Heart left ventricle (tissue), 16 donors: Measurements from ENCODE around the gene JAKMIP1. TPM values are rescaled to one million over a fixed set of nuclear protein-coding genes. Genes with fewer than 3 reads are reported as not detected.

Experiments
- ATAC-seq, 4 donors: fragments of 200-7000 bp; cut with Tn5 transposase; one replicate each; pipeline ENCODE4 v1.9.1; 2020 to 2022; ENCODE audit warnings: moderate library complexity in 4 of 4, mild to moderate bottlenecking in 3 of 4, moderate number of reproducible peaks in 1 of 4
- DNase-seq, 5 donors: peaks; one replicate each; pipeline ENCODE4 v3.0.0-alpha.2; 2020
- H3K27ac ChIP-seq, 12 donors: fragments of 200-600 bp; sonication (generic) in 4 of 12; one replicate each; pipeline versions ENCODE4 v1.5.0 to v1.8.0; 2016 to 2022; ENCODE audit warnings: mild to moderate bottlenecking in 2 of 12
- H3K27me3 ChIP-seq, 9 donors: fragments of 200-600 bp; sonication (generic) in 2 of 9; one replicate each; pipeline versions ENCODE4 v1.5.1 to v1.8.0; 2016 to 2022; ENCODE audit warnings: mild to moderate bottlenecking in 3 of 9
- H3K36me3 ChIP-seq, 9 donors: fragments of 200-600 bp; sonication (generic) in 2 of 9; one replicate each; pipeline versions ENCODE4 v1.5.0 to v1.8.0; 2018 to 2022; ENCODE audit warnings: mild to moderate bottlenecking in 2 of 9
- H3K4me1 ChIP-seq, 12 donors: fragments of 200-600 bp; sonication (generic) in 4 of 12; one replicate each; pipeline versions ENCODE4 v1.5.0 to v1.8.0; 2016 to 2022; ENCODE audit warnings: mild to moderate bottlenecking in 3 of 12
- H3K4me3 ChIP-seq, 12 donors: fragments of 200-600 bp; sonication (generic) in 4 of 12; one replicate each; pipeline versions ENCODE4 v1.5.0 to v1.8.0; 2017 to 2022; ENCODE audit warnings: mild to moderate bottlenecking in 9 of 12, moderate library complexity in 4 of 12
- H3K9me3 ChIP-seq, 12 donors: fragments of 200-600 bp; sonication (generic) in 4 of 12; one replicate each; pipeline versions ENCODE4 v1.5.0 to v1.8.0; 2016 to 2022; ENCODE audit warnings: mild to moderate bottlenecking in 1 of 12
- POLR2A ChIP-seq, 2 donors: fragments of 450-650 bp; IDR thresholded peaks; one replicate each; pipeline ENCODE4 v1.6.1; 2017; ENCODE audit warnings: antibody characterized with exemption in 2 of 2, mild to moderate bottlenecking in 2 of 2, moderate library complexity in 2 of 2
- WGBS, 4 donors: extraction: QIAGEN DNeasy Blood & Tissue Kit in 2 of 4; methylation state at CpG; one replicate each; pipeline versions ENCODE4 v1.1.5 to v1.1.7; 2013 to 2018; 5-methylcytosine and 5-hydroxymethylcytosine counted together
- intact Hi-C, 10 donors: fragments of 100-400 bp; cut with DNase I; formaldehyde crosslinking; loops; one replicate each; pipeline versions ENCODE4 v1.11.1 to v1.14.2; 2022
- polyA plus RNA-seq, 2 donors: library from polyadenylated mRNA; stranded (reverse); fragments of 200-250 nt; gene quantifications; one replicate each; pipeline ENCODE4 v1.2.3, GENCODE V29; 2013
- total RNA-seq, 9 donors: library from RNA; depleted of rRNA in 2 of 9; stranded (reverse); fragments of >200 nt in 2 of 9; fragmentation: NEBNext Ultra II Directional in 3 of 9; extraction: Animal tissue kit (Norgen Biotek cat#: 25700) in 3 of 9; gene quantifications; one replicate each; pipeline versions ENCODE4 v1.1.0 to v1.2.4, GENCODE V29; 2016 to 2023
- TF ChIP-seq, protein P1 (sequence below), 12 donors: fragments of 200-600 bp; sonication (generic) in 4 of 12; IDR thresholded peaks; one replicate each; pipeline versions ENCODE4 v1.5.0 to v1.8.0; 2018 to 2022; ENCODE audit warnings: antibody characterized with exemption in 12 of 12, mild to moderate bottlenecking in 5 of 12
- donor health status: ischemic (EF 13 %, LVEDD 7.1; RV severe dilation, severe dysfunction).
- donor health status: healthy with polysubstance abuse.
- donor health status: DM: no; HTN: yes; CAD: no.
- donor health status: DM: no; HTN: no; CAD: no.
- donor health status: ischemic (EF 25% LVEDD 6.9; RV normal size, moderate dysfunction).
- donor health status: ischemic (EF 25% LVEDD 5.7; RV mildly dilated, moderate dysfunction).
- donor health status: healthy.
- donor health status: DM: yes; HTN: yes; CAD: no.
- donor health status: ischemic (EF 35%, LVEDD 5.7; RV mildly dilated, moderate dysfunction).
- donor health status: nonischemic (EF 11% LVEDD 7.7; RV severe dilation, severe dysfunction).
- donor health status: DM: yes; HTN: yes; CAD: no.
- donor health status: PGD.
- donor health status: ischemic (EF 29% LVEDD 5.4; RV normal size, mild dysfunction).
- donor health status: nonischemic (EF 23%, LVEDD 6.1; RV moderate dilation, normal function).

The JAKMIP1 gene
- total and polyA plus RNA-seq, 11 donors, result 0.01 to 0.99 (median 0.23) TPM; not detected in 6

DNA sequence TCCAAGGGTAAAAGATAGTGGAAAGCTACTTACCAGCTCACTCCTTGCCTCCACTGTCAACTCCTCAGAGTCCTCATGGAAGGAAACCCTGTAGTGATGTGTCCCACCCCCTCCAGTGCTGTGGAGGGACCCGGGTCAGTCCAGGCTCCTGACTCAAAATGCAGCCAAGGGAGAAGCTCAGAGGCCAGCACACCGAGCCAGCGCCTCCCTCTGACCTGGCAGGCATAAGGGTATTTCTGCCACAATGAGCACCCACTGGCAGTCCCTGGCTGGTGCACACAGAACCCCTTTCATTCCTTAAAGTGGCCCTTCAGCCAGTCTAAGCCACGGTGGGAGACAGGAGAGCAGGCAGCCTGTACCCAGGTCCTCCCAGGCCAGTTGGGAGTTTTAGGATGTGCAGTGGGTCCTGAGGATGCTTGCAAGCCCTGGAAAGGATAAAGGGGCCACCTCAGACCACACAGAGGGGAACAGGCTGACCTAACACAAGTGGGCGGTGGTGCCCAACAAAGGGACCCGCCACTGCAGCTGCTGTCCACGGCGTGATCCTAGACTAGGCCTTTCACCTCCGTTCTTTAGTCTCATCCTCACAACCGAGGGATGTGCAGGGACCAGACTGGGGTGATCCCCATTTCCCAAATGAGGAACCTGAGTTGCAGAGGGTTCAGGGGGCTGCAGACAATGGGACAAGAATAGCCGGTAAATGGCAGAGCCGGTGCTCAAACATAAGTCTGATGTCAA lies 5.7 kb downstream of the JAKMIP1 start:
- intact Hi-C loops, result no loop called here
- no peak overlapping the region for H3K27ac ChIP-seq
- no peak overlapping the region for H3K4me3 ChIP-seq
- 80 to 87% (median 83%) methylated on average over 9 to 12 of the region's 12 CpGs for WGBS, 4 donors
- DNase-seq, result no peak
- no peaks in the 10 kb centered on the region for H3K9me3 ChIP-seq
- H3K36me3 ChIP-seq, result no peaks in the 10 kb centered on the region
- H3K4me1 ChIP-seq, result peaks cover 0 to 11% (median 6%) of the 10 kb centered on the region in 12 donors
- TF ChIP-seq, protein P1, sequence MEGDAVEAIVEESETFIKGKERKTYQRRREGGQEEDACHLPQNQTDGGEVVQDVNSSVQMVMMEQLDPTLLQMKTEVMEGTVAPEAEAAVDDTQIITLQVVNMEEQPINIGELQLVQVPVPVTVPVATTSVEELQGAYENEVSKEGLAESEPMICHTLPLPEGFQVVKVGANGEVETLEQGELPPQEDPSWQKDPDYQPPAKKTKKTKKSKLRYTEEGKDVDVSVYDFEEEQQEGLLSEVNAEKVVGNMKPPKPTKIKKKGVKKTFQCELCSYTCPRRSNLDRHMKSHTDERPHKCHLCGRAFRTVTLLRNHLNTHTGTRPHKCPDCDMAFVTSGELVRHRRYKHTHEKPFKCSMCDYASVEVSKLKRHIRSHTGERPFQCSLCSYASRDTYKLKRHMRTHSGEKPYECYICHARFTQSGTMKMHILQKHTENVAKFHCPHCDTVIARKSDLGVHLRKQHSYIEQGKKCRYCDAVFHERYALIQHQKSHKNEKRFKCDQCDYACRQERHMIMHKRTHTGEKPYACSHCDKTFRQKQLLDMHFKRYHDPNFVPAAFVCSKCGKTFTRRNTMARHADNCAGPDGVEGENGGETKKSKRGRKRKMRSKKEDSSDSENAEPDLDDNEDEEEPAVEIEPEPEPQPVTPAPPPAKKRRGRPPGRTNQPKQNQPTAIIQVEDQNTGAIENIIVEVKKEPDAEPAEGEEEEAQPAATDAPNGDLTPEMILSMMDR (IDR thresholded peaks at IDR 0.05), result no peak
- peaks cover 25 to 86% (median 46%) of the 10 kb centered on the region in 9 donors for H3K27me3 ChIP-seq
- no peak for ATAC-seq

DNA sequence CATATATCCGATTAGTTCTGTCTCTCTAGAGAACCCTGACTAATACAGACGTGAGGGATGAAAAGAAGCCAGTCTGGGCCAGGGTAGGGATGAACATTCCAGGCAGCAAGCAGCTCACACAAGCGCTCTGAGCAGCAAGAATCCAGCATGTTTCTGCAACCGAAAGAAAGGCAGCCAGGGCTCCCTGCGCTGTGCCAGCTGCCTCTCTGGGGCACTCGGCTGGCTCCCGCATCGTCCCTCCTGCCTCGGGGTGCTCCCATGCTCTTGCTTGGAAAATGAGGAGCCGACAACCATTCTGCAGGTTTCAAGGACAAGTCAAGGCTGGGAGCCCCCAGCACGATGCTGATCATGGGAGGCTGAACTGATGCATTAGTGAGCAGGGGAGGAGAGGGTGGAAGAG lies 7.0 kb downstream of the JAKMIP1 start:
- ATAC-seq (no peak), DNase-seq (no peak)
- TF ChIP-seq, protein P1 (IDR thresholded peaks at IDR 0.05), result no peak
- TF ChIP-seq POLR2A (IDR thresholded peaks at IDR 0.05), result no peak
- Histone ChIP-seq H3K9me3 (no peaks in the 10 kb centered on the region), H3K27ac (no peak overlapping the region), H3K4me3 (no peak overlapping the region), H3K36me3 (no peaks in the 10 kb centered on the region), H3K4me1 (no peaks in the 10 kb centered on the region), H3K27me3 (peaks cover 15 to 79% (median 38%) of the 10 kb centered on the region in 9 donors)
- WGBS, 4 donors, result 77 to 83% (median 79%) methylated on average over 11 of the region's 11 CpGs
- intact Hi-C loops, result no loop called here

DNA sequence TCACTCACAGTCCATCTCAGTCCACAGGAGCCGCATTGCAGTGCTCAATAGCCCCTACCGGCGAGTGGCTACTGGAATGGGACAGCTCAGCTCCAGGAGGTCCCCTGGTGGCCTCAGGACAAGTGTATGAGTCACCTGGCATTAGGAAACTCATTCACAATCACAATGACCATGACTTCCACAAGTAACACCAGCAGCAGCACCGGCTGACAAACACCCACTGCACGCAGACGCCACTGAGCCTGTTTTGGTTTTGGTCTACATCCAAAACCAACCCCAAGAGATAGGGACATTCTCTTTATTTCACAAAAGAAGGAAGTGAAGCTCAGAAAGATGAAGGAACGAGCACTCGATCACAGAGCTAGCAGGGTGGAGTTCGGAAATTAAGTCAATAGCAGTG lies 8.1 kb downstream of the JAKMIP1 start:
- intact Hi-C loops, result no loop called here
- Histone ChIP-seq H3K4me3 (no peak overlapping the region), H3K27me3 (peaks cover 9 to 68% (median 26%) of the 10 kb centered on the region in 9 donors), H3K4me1 (no peaks in the 10 kb centered on the region), H3K36me3 (no peaks in the 10 kb centered on the region), H3K9me3 (peaks cover 0 to 9% (median 4%) of the 10 kb centered on the region in 12 donors), H3K27ac (no peak overlapping the region)
- ATAC-seq, result no peak
- 68 to 79% (median 74%) methylated on average over 9 of the region's 9 CpGs for WGBS, 4 donors
- TF ChIP-seq POLR2A (IDR thresholded peaks at IDR 0.05), result no peak
- TF ChIP-seq, protein P1 (IDR thresholded peaks at IDR 0.05), result no peak
- no peak for DNase-seq

DNA sequence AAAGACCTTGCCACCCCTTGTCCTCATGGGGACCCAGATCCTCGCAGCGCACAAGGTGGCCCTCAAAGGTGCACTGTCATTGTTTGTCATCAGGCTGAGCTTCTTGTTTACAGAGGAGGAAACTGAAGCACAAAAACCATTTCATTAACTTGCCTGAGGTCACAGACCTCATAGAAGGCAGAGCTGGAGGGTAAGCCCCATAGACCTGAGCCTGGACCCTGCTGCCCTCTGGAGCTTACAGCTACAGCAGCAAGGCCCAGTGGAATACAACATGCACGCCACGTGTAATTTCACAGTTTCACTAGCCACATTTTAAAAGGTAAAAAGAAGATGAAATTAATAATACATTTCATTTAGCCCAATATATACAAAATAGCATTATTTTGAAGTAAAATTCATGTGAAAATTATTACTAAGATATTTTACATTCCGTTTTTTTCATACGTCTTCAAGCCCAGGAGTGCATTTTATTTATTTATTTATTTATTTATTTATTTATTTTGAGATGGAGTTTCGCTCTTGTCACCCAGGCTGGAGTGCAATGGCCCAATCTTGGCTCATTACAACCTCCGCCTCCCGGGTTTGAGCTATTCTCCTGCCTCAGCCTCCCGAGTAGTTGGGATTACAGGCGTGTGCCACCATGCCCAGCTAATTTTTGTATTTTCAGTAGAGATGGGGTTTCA lies 8.8 kb downstream of the JAKMIP1 start:
- H3K36me3 ChIP-seq, result no peaks in the 10 kb centered on the region
- no peak for ATAC-seq

More for the DNA sequence above, 8.8 kb downstream of the JAKMIP1 start:
- Histone ChIP-seq H3K27ac (no peak overlapping the region), H3K9me3 (peaks cover 0 to 14% (median 10%) of the 10 kb centered on the region in 12 donors), H3K4me1 (no peaks in the 10 kb centered on the region), H3K27me3 (peaks cover 6 to 61% (median 20%) of the 10 kb centered on the region in 9 donors), H3K4me3 (no peak overlapping the region)
- no peak for TF ChIP-seq POLR2A (IDR thresholded peaks at IDR 0.05)
- TF ChIP-seq, protein P1 (IDR thresholded peaks at IDR 0.05), result no peak
- intact Hi-C loops, result no loop called here
- no peak for DNase-seq
- 87 to 90% (median 89%) methylated on average over 11 of the region's 11 CpGs for WGBS, 4 donors
